H1 (cell line): ENCODE results near the gene GPX4. TPM values are rescaled to one million over a fixed set of nuclear protein-coding genes. Genes with fewer than 3 reads are reported as not detected.

Experiments used
- CTCF ChIA-PET: fragments of 300-600 bp; sonication (Branson Sonifier 250); formaldehyde crosslinking; loops from one replicate; lab custom pipeline; 2021; ENCODE audit not compliant: partially characterized antibody; lab: Charles Lee
- POLR2A ChIA-PET: fragments of 300-600 bp; sonication (Branson Sonifier 250); formaldehyde crosslinking; loops from one replicate; lab custom pipeline; 2021; ENCODE audit warnings: inconsistent platforms; ENCODE audit not compliant: partially characterized antibody; lab: Charles Lee
- DNase-seq, 2 experiments: peaks; one replicate each; pipeline versions ENCODE4 v3.0.0 to v3.0.0-alpha.2; 2010 to 2022; ENCODE audit warnings: low spot score in 2 of 2, low read depth in 1 of 2, mixed read lengths in 1 of 2
- FAIRE-seq: peaks from 2 replicates; lab custom pipeline; 2011; peaks lifted over from hg19 to GRCh38; lab: Jason Lieb, UNC
- H2AFZ ChIP-seq: 2 replicates; pipeline ENCODE4 v1.8.1; 2012; ENCODE audit warnings: low read length, inconsistent platforms
- H2AK5ac ChIP-seq: 2 replicates; pipeline ENCODE4 v1.6.1; 2013; ENCODE audit warnings: low read depth, low read length
- H2BK120ac ChIP-seq: replicated peaks from 2 replicates; pipeline ENCODE3; 2013; ENCODE audit warnings: low read depth, low read length, inconsistent platforms
- H2BK12ac ChIP-seq: 2 replicates; pipeline ENCODE4 v1.6.1; 2013; ENCODE audit warnings: low read depth, low read length
- H2BK15ac ChIP-seq: 2 replicates; pipeline ENCODE4 v1.6.1; 2013; ENCODE audit warnings: low read length
- H2BK20ac ChIP-seq: 2 replicates; pipeline ENCODE4 v1.6.1; 2013; ENCODE audit warnings: low read length
- H2BK5ac ChIP-seq: 2 replicates; pipeline ENCODE4 v1.6.1; 2013; ENCODE audit warnings: low read depth, low read length
- H3K14ac ChIP-seq: 2 replicates; pipeline ENCODE4 v1.6.1; 2013; ENCODE audit warnings: inconsistent platforms; ENCODE audit not compliant: insufficient read length
- H3K18ac ChIP-seq: 2 replicates; pipeline ENCODE4 v1.6.1; 2013; ENCODE audit warnings: low read length; ENCODE audit errors: extremely low read depth
- H3K23ac ChIP-seq: 2 replicates; pipeline ENCODE4 v1.6.1; 2013; ENCODE audit warnings: inconsistent platforms; ENCODE audit not compliant: insufficient read length
- H3K23me2 ChIP-seq: 2 replicates; pipeline ENCODE4 v1.6.1; 2013; ENCODE audit warnings: low read depth, low read length
- H3K27ac ChIP-seq: 2 replicates; pipeline ENCODE4 v1.6.1; 2011; ENCODE audit warnings: low read depth, low read length, inconsistent platforms
- H3K27me3 ChIP-seq, 4 experiments: replicated peaks in 1 of 4; 1 replicate in 1 of 4; 2 replicates in 3 of 4; pipeline versions ENCODE4 v1.6.1 to v1.8.1; 2011 to 2013; ENCODE audit warnings: low read length in 3 of 4, mild to moderate bottlenecking in 3 of 4, inconsistent platforms in 2 of 4, mixed read lengths in 2 of 4, moderate library complexity in 1 of 4; ENCODE audit not compliant: control insufficient read depth in 3 of 4, insufficient read depth in 3 of 4; ENCODE audit errors: extremely low read depth in 1 of 4
- H3K36me3 ChIP-seq, 4 experiments: 2 replicates each; pipeline versions ENCODE4 v1.6.1 to v1.8.1; 2011 to 2013; ENCODE audit warnings: mild to moderate bottlenecking in 4 of 4, low read length in 3 of 4, moderate library complexity in 2 of 4, control low read depth in 1 of 4, inconsistent platforms in 1 of 4; ENCODE audit not compliant: insufficient read depth in 4 of 4, control insufficient read depth in 2 of 4
- H3K4ac ChIP-seq: replicated peaks from 2 replicates; pipeline ENCODE3; 2013; ENCODE audit warnings: low read length, low read depth, mixed read lengths, inconsistent platforms; ENCODE audit not compliant: insufficient read length
- H3K4me1 ChIP-seq, 4 experiments: replicated peaks in 1 of 4; 1 replicate in 1 of 4; 2 replicates in 3 of 4; pipeline versions ENCODE4 v1.6.1 to v1.8.1; 2011 to 2013; ENCODE audit warnings: low read length in 3 of 4, inconsistent platforms in 2 of 4, mixed read lengths in 1 of 4; ENCODE audit not compliant: insufficient read depth in 4 of 4, control insufficient read depth in 3 of 4
- H3K4me2 ChIP-seq, 2 experiments: 2 replicates each; pipeline versions ENCODE4 v1.6.1 to v1.8.1; 2011 to 2013; ENCODE audit warnings: low read depth in 2 of 2, low read length in 2 of 2, control low read depth in 1 of 2, inconsistent platforms in 1 of 2, mild to moderate bottlenecking in 1 of 2; ENCODE audit not compliant: insufficient read depth in 1 of 2
- H3K4me3 ChIP-seq, 4 experiments: fragments of 200-600, 300-600 bp in 1 of 4; sonication (generic), shearing (Covaris generic), sonication (Bioruptor Twin) in 1 of 4; 2 replicates each; pipeline versions ENCODE4 v1.5.1 to v1.8.1; 2011 to 2016; ENCODE audit warnings: low read length in 4 of 4, low read depth in 3 of 4, control low read depth in 2 of 4, inconsistent platforms in 2 of 4, mild to moderate bottlenecking in 2 of 4, mixed read lengths in 1 of 4, moderate library complexity in 1 of 4; ENCODE audit not compliant: insufficient read depth in 2 of 4; ENCODE audit errors: extremely low read depth in 1 of 4
- H3K56ac ChIP-seq: replicated peaks from 2 replicates; pipeline ENCODE3; 2013; ENCODE audit warnings: low read depth, mild to moderate bottlenecking, mixed read lengths, low read length, inconsistent platforms; ENCODE audit not compliant: insufficient read length
- H3K79me1 ChIP-seq: 2 replicates; pipeline ENCODE4 v1.6.1; 2013; ENCODE audit warnings: low read depth, low read length, control low read depth
- H3K79me2 ChIP-seq, 2 experiments: 2 replicates each; pipeline versions ENCODE4 v1.6.1 to v1.8.1; 2012 to 2013; ENCODE audit warnings: low read length in 2 of 2, mild to moderate bottlenecking in 2 of 2, inconsistent platforms in 1 of 2; ENCODE audit not compliant: insufficient read depth in 2 of 2, control insufficient read depth in 1 of 2
- H3K9ac ChIP-seq, 4 experiments: replicated peaks in 1 of 4; 1 replicate in 1 of 4; 2 replicates in 3 of 4; pipeline versions ENCODE4 v1.6.1 to v1.8.1; 2011 to 2013; ENCODE audit warnings: low read depth in 3 of 4, low read length in 3 of 4, control low read depth in 2 of 4, mild to moderate bottlenecking in 2 of 4, moderate library complexity in 2 of 4, inconsistent platforms in 1 of 4; ENCODE audit errors: extremely low read depth in 1 of 4
- H3K9me3 ChIP-seq, 2 experiments: 2 replicates each; pipeline versions ENCODE4 v1.6.1 to v1.8.1; 2012 to 2013; ENCODE audit warnings: mild to moderate bottlenecking in 2 of 2, moderate library complexity in 2 of 2, control low read depth in 1 of 2, inconsistent platforms in 1 of 2, low read depth in 1 of 2, low read length in 1 of 2, mixed read lengths in 1 of 2; ENCODE audit not compliant: insufficient read depth in 2 of 2
- H4K20me1 ChIP-seq, 2 experiments: replicated peaks in 1 of 2; 2 replicates each; pipeline versions ENCODE3 to v1.8.1; 2011 to 2013; ENCODE audit warnings: inconsistent platforms in 2 of 2, low read length in 2 of 2, mild to moderate bottlenecking in 1 of 2; ENCODE audit not compliant: insufficient read depth in 2 of 2, control insufficient read depth in 1 of 2
- H4K5ac ChIP-seq: 2 replicates; pipeline ENCODE4 v1.6.1; 2013; ENCODE audit warnings: low read length, low read depth, mixed read lengths, inconsistent platforms; ENCODE audit not compliant: insufficient read length
- H4K8ac ChIP-seq: 2 replicates; pipeline ENCODE4 v1.8.0; 2013; ENCODE audit warnings: mild to moderate bottlenecking, moderate library complexity, low read length, inconsistent platforms; ENCODE audit not compliant: insufficient read depth; ENCODE audit errors: extremely low read depth
- H4K91ac ChIP-seq: replicated peaks from 2 replicates; pipeline ENCODE3; 2013; ENCODE audit warnings: low read length, mixed read lengths, inconsistent platforms; ENCODE audit not compliant: insufficient read length
- POLR2AphosphoS5 ChIP-seq: IDR thresholded peaks from 2 replicates; pipeline ENCODE4 v1.6.1; 2011; ENCODE audit warnings: low read depth, low read length
- WGBS, 2 experiments: shearing (Covaris generic) in 1 of 2; methylation state at CpG; one replicate each; pipeline versions ENCODE4 v1.1.6 to v1.1.7; 2013 to 2015; ENCODE audit warnings: low lambda C conversion rate in 2 of 2, mixed read lengths in 2 of 2, inconsistent platforms in 1 of 2, low coverage in 1 of 2, missing lambda C conversion rate in 1 of 2; ENCODE audit not compliant: insufficient replicate concordance in 2 of 2, insufficient coverage in 1 of 2, insufficient read length in 1 of 2; ENCODE audit errors: extremely low coverage in 1 of 2, missing lambda C conversion rate in 1 of 2; 5-methylcytosine and 5-hydroxymethylcytosine counted together
- polyA plus RNA-seq, 7 experiments: library from polyadenylated mRNA; depleted of rRNA in 3 of 7; stranded (reverse) in 5 of 7; unstranded in 2 of 7; fragments of >200 nt in 5 of 7; fragments of 200-250 nt in 2 of 7; gene quantifications; 1 replicate in 5 of 7; 2 replicates in 1 of 7; 4 replicates in 1 of 7; pipeline versions ENCODE4 v1.2.1 to v1.2.3, GENCODE V29; 2011 to 2013; ENCODE audit warnings: missing spikeins in 2 of 7, mixed read lengths in 2 of 7
- total RNA-seq: library from RNA; stranded (reverse); fragmentation: NEBNext Ultra II Directional; extraction: Animal tissue kit (Norgen Biotek cat#: 25700); gene quantifications from 2 replicates; pipeline ENCODE4 v1.2.1, GENCODE V29; 2021
- TF ChIP-seq, protein P1 (sequence below): IDR thresholded peaks from 2 replicates; pipeline ENCODE4 v1.6.1; 2012; ENCODE audit warnings: inconsistent platforms

Gene GPX4
- total and polyA plus RNA-seq, 2 of the 8 experiments (the other 6 are each of a cell fraction or from before 2014, with no cell fraction given): 342 to 693 TPM

DNA sequence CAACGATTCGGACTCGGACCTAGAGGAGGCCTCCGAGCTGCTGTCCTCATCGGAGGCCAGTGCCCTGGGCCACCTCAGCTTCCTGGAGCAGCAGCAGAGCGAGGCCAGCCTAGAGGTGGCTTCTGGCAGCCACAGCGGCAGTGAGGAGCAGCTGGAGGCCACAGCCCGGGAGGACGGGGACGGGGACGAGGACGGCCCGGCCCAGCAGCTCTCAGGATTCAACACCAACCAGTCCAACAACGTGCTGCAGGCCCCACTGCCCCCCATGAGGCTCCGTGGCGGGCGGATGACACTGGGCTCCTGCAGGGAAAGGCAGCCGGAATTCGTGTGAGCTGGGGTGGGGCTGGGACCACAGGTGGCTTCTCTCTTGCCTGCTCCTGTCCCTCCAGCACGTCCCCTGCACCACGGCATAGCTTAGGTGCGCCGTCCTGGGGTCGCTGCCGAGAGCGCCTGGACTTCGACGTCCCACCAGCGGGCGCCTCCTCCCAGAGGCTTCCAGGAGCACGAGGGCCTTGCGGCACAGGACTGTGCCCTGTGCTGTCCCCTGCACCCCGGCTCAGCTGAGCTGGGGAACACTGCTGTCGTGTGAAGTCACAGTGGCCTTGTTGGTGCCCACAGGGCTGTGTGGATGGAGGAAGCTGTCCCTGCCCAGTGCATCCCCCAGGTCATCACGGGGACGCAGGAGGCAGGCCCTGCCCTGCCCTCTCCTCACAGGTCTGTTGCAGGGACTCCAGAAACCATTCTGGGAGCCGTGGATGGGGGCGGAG is 17.9 kb upstream of the GPX4 start:
- no peak overlapping the region for H2BK12ac ChIP-seq
- no peaks in the 10 kb centered on the region for H3K23me2 ChIP-seq
- no peaks in the 10 kb centered on the region for H3K27me3 ChIP-seq
- no peak overlapping the region for H2BK5ac ChIP-seq
- ChIA-PET POLR2A (interaction anchor here (0.6 to 10.3 kb wide), 28 partner anchors 9 to 226 kb away, joined by 3 to 116 read pairs (median 4); partner anchors contain the start of genes ABCA7, ARHGAP45, GPX4 and POLR2E), CTCF (interaction anchor here (0.7 to 2.8 kb wide), 11 partner anchors 8 to 140 kb away, joined by 3 to 7 read pairs (median 3); no protein-coding TSS in a partner anchor)
- H2BK20ac ChIP-seq: no peak overlapping the region
- no peak overlapping the region for H2AK5ac ChIP-seq
- no peaks in the 10 kb centered on the region for H3K79me2 ChIP-seq
- H3K36me3 ChIP-seq: peaks cover 0 to 58% (median 19%) of the 10 kb centered on the region in 4 experiments; a peak in 4 of 8 replicates
- no peak overlapping the region for H3K9ac ChIP-seq
- H4K91ac ChIP-seq: no peak overlapping the region
- H3K14ac ChIP-seq: no peak overlapping the region
- H2AFZ ChIP-seq: no peak overlapping the region
- H3K23ac ChIP-seq: no peak overlapping the region
- no peak overlapping the region for H3K56ac ChIP-seq
- peaks cover 0 to 7% (median 0%) of the 10 kb centered on the region in 4 experiments; a peak in 4 of 7 replicates for H3K4me1 ChIP-seq
- H3K4me2 ChIP-seq: no peak overlapping the region
- no peak for FAIRE-seq
- no peak overlapping the region for H2BK15ac ChIP-seq
- no peaks in the 10 kb centered on the region; the same call in none of the 2 replicates for H3K79me1 ChIP-seq
- H2BK120ac ChIP-seq: no peak overlapping the region
- no peak overlapping the region for H3K4ac ChIP-seq
- TF ChIP-seq POLR2AphosphoS5: 0 out of 2 replicates have a peak, but pooled peaks have one; percentile 43
- TF ChIP-seq, protein P1, sequence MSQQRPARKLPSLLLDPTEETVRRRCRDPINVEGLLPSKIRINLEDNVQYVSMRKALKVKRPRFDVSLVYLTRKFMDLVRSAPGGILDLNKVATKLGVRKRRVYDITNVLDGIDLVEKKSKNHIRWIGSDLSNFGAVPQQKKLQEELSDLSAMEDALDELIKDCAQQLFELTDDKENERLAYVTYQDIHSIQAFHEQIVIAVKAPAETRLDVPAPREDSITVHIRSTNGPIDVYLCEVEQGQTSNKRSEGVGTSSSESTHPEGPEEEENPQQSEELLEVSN: no peak
- no peak overlapping the region for H4K5ac ChIP-seq
- no peak overlapping the region; the same call in 1 of the 2 replicates for H4K8ac ChIP-seq
- no peak overlapping the region for H3K27ac ChIP-seq
- H3K4me3 ChIP-seq: no peak overlapping the region
- peaks cover 2 to 20% of the 10 kb centered on the region in 2 experiments for H4K20me1 ChIP-seq
- 86% methylated on average over 36 of the region's 38 CpGs; no CpG with 5 or more reads in 1 of the 2 experiments for WGBS, 2 experiments
- no peaks in the 10 kb centered on the region for H3K9me3 ChIP-seq
- no peak for DNase-seq
- no peak overlapping the region for H3K18ac ChIP-seq
